DMS 273 treated with DMSO at 0.1 percent for 48 hours (cell line): ENCODE data around the gene DSTYK.

ENCODE experiments used
- DNase-seq: peaks from one replicate; lab custom pipeline; 2025; lab: John Stamatoyannopoulos, UW

The DSTYK gene

DNA sequence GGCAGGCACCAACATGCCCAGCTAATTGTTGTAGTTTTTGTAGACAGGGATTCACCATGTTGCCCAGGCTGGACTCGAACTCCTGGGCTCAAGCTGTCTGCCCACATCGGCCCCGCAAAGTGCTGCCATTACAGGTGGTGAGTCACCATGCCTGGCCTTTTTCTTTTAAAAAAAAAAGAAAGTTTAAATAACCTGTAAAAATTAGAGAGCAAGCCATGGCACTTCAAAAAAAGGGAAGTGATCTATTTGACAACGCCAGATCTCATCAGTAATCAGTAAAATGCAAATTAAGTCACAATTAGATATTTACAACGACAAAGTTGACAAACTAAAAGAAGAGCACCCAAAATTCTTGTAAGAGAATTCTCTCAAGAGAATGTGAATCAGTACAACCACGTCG, 86.8 kb downstream of the DSTYK start:
- no peak for DNase-seq

DNA sequence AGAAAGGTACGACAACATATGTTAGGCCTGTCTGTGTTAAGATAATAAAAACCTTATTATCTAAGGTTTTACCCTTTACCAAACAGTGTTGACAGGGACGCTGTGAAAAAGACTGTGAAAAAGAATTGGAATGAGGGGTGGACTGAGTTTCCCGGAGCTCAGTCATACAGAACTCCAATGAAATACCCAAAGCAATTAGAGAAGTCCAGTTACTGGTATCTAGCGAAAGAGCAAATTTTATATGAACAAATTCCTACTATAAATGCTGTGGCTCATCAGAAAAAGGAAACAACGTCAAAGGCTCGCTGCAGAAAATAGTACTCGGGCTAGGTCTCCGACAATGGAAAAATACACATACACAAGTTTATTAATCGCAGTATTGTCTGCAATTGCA, 89.0 kb downstream of the DSTYK start:
- DNase-seq: peak; percentile 30

DNA sequence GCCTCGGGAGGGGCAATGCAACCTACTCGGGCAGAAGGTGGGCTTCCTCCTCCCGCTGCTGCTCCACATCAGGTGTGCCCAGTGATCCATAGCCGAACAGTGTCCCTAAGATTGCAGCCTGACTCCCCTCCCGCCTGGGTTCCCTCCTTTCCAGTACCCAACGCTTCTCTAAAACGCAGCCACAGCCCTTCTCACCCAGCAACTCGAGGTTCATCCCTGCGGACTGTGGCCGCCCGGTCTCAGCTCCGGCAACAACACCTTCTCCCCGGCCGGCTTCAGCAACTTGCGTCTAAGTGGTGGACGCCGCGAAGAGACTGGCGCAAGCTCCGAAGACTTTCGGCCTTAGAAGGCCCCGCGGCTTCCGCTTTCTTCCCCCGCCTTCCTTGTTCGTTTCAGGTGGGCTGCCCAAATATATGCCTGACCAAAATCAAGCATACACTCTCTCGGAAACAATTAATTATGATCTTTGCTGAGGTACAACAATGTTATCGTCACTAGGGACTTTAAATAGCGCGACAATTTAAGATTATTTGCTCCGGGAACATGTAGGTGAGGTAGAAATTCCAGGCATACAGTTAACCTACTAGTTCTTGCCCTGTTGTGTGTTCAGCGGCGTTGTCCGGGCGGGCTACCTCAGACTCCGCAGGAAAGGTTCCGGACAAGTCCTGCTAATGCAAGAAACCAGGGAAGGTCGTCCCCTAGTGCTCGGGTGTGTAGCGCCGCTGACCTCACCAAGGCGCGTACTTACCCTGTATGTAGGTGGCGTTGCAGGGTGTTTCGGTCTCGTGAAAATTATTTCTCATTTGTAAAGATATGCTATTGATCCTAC, 89.6 kb downstream of the DSTYK start, which contains the start of gene RBBP5:
Gene RBBP5, minus strand, starts transcription at position 319 of the 829 bp plus-strand sequence. Its CDS starts 105 bp downstream, at position 214.
- DNase-seq: peak; percentile 95

DNA sequence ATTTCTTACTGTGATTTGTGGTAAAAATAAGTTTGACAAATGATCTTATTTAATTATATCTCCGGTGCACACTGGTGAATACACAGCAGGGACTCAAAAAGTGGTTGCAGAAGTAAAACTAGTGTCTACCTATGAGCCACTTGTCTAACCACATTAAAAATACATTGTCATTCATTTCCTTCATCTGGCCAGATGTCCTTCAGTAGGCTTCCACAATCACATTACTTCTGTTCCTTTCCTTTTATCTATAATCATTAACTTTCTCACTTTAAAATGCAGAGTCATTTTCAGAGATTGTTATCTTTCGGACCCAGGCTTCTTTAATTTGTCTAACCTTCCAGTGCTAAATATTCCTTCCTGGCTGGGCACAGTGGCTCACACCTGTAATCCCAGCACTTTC, 92.8 kb downstream of the DSTYK start:
- DNase-seq: no peak

DNA sequence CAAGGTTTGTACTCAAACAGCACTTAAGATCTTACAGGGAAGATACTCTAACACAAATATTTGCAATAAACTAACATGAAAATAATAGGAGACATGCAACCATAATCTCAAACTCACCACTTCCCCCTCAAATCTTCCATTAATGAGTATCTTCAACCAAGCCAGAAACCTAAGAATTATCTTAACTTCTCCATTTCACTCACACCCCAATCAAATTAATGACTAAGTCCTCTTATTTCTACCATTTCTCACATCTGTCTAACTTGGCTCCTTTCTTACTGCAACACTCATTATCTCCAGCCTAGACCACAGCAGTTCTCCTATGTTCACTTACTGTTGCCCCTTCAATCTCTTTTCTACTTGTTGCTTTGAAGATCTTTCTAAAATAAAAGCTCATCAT, 100.1 kb downstream of the DSTYK start:
- DNase-seq: no peak

DNA sequence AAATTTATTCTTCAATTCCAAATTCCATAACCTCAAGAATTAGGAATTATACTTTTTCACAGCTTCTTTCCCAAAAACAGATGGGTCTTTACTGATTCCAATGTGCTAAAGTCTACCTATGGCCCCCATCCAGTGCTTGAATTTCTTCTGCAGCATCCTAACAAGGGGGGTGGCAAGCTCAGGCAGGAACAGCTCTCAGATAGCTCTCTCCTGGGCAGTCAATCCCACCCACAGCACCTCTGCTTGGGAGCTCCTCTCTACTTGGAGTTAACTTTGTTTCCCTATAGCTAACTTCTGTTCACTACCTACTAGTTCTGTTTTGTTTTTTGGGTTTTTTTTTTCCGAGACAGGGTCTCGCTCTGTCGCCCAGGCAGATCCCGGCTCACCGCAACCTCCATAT, 101.8 kb downstream of the DSTYK start:
- DNase-seq: no peak

DNA sequence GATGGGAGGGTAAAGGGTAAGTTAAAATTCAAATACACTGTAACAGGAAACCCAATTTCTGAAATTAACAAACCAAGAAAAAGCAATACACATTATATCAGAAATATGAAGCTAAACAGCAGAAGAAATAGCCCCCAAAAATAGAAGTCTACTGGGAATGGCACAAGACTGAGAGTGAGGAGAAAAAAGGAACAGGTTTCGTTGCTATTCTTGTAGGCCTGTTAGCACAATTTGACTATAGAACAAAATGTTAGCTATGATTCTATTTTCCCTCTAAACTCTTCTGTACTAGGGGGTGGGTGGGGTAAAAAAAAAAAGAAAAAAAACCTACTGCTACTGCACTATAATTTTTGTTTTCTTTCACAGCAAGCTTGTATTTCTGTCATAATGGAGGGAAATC, 102.2 kb downstream of the DSTYK start:
- DNase-seq: no peak

DNA sequence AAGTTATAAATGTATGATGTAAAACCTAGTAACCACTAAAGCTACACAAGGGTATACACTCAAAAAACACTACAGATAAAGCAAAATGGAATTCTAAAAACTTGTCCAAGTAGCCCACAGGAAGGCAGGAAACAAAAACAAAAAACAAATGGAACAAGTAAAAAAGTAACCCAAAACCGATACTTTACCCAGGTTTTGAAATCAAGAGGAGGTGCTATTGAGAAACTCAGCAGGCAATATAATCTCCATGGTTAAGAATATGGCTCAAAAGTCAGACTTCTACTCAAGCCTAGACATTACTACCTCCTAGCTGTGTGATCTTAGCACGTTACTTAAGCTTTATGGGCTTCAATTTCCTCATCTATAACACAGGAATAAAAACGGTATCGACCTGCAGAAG, 103.0 kb downstream of the DSTYK start:
- no peak for DNase-seq

DNA sequence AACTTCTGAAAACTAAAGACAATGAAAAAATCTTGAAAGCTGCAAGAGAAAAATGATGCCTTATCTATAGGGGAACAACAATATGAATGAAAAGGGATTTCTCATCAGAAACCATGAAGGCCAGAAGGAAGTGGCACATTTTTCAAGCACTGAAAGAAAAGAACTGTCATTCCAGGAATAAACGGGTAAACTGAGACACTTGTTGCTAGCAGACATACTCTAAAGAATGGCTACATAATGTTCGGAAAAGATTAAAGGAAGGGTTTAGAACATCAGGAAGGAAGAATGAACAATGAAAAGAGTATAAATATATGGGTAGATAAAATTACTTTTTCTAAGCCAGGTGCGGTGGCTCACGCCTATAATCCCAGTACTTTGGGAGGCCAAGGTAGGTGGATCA, 104.2 kb downstream of the DSTYK start:
- no peak for DNase-seq

DNA sequence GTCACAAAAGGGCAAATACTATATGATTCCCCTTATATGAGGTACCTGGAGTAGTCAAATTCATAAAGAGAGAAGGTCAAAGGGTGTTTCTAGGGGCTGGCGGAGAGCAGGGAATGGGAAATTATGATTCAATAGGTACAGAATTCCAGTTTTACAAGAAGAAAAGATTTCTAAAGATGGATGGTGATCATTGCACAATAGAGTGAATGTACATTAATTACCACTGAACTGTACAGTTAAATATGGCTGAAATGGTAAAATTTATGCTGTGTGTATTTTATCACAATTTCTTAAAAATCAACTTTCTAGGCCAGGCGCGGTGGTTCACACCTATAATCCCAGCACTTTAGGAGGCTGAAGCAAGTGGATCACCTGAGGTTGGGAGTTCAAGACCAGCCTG, 109.1 kb downstream of the DSTYK start:
- DNase-seq: no peak

DNA sequence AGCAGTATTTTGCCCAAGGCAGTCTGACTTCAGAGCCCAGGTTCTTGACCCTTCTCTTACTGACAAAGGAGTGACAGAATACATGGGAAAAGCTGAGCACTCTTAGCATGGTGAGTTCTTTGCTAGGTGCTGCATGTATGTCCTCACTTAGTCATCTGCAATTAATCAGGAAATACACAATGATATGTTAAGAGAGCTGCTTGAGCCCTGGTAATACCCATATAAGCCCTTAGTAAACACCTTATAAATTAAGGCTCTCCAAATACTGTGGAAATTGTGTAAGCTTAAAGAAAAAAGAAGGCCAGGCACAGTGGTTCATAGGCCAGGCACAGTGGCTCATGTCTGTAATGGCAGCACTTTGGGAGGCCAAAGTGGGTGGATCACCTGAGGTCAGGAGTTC, 113.3 kb downstream of the DSTYK start:
- no peak for DNase-seq

DNA sequence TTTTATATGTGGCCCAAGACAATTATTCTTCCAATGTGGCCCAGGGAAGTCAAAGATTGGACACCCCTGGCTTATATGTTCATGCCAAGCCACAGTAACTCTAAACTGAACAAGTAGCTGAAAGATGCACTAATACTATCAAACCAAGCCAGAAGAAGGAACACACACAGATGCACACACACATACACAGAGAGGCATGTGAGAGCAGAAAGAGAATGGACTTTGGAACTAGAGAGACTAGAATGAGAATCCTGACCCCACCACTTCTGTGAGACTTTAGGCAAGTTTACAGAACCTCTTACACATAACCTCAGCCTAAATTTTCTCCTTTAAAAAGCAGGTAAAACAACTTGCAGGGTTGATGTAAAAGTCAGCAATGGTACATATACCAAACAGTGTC, 116.1 kb downstream of the DSTYK start:
- DNase-seq: no peak
